GM18507 (cell line): Measurements from ENCODE around the gene DEXI.
A peak's percentile ranks its signal among the peaks of the same experiment; 100 is the strongest.

ENCODE experiments used
- DNase-seq: peaks from one replicate; pipeline ENCODE4 v3.0.0; 2011; ENCODE audit warnings: low read depth; ENCODE audit not compliant: insufficient read length; ENCODE audit errors: extremely low spot score
- FAIRE-seq: peaks from 2 replicates; lab custom pipeline; 2011; peaks lifted over from hg19 to GRCh38; lab: Jason Lieb, UNC

Gene DEXI

DNA sequence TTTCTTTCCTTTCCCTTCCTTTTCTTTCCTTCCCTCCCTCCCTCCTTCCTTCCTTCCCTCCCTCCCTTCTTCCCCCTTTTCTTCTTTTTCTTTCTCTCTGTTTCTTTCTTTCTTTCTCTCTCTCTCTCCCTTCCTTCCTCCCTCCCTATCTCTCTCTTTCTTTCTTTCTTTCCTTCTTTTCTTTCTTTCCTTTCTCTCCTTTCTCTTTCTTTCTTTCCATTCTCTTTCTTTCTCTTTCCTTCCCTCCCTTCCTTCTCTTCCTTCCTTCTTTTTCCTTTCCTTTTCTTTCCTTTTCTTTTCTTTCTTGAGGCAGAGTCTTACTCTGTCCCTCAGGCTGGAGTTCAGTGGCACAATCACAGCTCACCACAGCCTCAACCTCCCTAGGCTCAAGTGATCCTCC lies 31.0 kb downstream of the DEXI start:
- DNase-seq, result no peak
- FAIRE-seq, result peak; percentile 12

DNA sequence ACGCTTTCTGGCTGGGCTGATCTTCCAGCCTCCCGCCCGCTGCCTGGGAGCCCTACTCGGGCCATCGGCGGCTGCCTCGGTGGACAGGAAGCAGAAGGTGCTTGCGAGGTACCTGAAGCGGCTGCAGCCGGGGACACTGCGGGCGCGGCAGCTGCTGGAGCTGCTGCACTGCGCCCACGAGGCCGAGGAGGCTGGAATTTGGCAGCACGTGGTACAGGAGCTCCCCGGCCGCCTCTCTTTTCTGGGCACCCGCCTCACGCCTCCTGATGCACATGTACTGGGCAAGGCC lies 34.6 kb downstream of the DEXI start:
- DNase-seq, result no peak
- FAIRE-seq, result no peak

DNA sequence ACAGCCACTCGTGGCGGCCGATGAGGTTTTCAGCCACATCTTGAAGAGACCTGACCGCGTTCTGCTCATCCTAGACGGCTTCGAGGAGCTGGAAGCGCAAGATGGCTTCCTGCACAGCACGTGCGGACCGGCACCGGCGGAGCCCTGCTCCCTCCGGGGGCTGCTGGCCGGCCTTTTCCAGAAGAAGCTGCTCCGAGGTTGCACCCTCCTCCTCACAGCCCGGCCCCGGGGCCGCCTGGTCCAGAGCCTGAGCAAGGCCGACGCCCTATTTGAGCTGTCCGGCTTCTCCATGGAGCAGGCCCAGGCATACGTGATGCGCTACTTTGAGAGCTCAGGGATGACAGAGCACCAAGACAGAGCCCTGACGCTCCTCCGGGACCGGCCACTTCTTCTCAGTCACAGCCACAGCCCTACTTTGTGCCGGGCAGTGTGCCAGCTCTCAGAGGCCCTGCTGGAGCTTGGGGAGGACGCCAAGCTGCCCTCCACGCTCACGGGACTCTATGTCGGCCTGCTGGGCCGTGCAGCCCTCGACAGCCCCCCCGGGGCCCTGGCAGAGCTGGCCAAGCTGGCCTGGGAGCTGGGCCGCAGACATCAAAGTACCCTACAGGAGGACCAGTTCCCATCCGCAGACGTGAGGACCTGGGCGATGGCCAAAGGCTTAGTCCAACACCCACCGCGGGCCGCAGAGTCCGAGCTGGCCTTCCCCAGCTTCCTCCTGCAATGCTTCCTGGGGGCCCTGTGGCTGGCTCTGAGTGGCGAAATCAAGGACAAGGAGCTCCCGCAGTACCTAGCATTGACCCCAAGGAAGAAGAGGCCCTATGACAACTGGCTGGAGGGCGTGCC lies 35.1 kb downstream of the DEXI start:
- DNase-seq (no peak), FAIRE-seq (no peak)

DNA sequence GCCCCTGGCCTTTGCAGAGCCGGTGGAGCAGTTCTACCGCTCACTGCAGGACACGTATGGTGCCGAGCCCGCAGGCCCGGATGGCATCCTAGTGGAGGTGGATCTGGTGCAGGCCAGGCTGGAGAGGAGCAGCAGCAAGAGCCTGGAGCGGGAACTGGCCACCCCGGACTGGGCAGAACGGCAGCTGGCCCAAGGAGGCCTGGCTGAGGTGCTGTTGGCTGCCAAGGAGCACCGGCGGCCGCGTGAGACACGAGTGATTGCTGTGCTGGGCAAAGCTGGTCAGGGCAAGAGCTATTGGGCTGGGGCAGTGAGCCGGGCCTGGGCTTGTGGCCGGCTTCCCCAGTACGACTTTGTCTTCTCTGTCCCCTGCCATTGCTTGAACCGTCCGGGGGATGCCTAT lies 35.8 kb downstream of the DEXI start:
- FAIRE-seq, result no peak
- DNase-seq, result no peak

DNA sequence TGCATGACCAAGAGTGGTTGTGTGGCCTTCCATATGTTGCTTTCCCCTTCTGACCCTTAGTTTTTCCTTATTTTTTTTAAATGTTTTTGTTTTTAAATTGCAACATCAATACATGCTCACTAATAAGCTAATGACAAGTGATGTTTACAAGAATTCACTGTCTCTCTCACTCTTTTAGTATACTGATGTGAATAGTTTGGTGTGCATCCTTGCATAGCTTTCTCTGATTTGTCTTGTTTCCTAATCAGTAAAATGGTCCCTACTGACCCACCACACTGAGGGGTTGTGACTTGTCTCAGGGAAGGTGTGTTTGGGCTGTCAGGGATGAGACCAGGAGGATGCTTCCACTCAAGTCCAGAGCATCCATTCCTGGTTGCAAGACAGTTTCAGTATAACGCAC lies 39.3 kb downstream of the DEXI start:
- DNase-seq (no peak), FAIRE-seq (no peak)

DNA sequence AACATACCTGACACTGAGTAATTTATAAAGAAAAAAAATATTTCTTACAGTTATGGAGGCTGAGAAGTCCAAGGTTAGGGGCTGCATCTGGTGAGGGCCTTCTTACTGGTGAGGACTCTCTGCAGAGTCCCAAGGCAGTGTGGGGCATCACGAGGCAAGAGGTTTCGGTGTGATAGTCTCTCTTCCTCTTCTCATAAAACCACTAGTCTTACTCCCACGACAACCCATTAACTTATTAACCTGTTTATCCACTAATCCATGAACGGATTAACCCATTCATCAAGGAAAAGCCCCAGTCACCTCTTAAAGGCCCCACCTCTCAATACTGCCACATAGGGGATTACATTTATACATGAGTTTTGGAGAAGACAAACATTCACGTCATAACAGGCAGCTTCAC lies 45.1 kb downstream of the DEXI start:
- DNase-seq (no peak), FAIRE-seq (peak; percentile 88)

DNA sequence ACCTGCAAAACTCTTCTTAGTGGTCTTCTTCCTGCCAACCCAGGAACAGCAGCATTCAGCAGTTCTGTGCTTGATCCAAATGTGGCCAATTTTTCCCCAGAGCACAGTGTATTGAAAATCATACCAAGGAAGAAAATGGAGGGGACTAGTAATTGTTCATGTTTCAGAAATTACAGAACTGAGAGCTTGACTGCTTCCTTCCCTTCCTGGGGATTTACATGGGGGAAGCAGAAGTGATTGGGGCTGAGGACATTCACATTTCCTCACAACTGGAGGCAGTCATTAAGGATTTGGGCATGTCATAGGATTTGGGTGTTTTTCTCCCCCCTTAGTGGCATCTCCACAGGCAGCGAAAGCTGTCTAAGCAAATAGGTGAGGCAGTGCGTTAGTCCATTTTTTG lies 45.5 kb downstream of the DEXI start:
- FAIRE-seq, result peak; percentile 64
- no peak for DNase-seq

DNA sequence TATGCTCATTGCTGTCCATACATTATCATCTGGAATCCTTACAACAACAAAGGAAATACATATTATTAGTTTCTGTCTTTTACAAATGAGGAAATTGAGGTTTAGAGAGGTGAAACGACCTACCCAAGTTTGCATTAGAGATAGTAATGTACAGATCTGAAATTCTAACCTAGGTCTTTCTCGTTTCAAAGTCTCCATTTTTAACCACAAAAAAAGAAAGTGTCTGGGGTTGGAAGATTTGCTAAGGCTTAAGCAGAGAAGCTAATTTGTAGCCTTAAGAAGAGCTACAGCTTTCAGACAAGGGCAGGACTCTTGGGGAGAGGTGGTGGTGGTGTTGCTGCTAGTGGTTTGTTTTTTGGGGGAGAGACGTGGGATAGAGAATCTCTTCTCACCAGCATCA lies 46.1 kb downstream of the DEXI start:
- DNase-seq (no peak), FAIRE-seq (peak; percentile 75)

DNA sequence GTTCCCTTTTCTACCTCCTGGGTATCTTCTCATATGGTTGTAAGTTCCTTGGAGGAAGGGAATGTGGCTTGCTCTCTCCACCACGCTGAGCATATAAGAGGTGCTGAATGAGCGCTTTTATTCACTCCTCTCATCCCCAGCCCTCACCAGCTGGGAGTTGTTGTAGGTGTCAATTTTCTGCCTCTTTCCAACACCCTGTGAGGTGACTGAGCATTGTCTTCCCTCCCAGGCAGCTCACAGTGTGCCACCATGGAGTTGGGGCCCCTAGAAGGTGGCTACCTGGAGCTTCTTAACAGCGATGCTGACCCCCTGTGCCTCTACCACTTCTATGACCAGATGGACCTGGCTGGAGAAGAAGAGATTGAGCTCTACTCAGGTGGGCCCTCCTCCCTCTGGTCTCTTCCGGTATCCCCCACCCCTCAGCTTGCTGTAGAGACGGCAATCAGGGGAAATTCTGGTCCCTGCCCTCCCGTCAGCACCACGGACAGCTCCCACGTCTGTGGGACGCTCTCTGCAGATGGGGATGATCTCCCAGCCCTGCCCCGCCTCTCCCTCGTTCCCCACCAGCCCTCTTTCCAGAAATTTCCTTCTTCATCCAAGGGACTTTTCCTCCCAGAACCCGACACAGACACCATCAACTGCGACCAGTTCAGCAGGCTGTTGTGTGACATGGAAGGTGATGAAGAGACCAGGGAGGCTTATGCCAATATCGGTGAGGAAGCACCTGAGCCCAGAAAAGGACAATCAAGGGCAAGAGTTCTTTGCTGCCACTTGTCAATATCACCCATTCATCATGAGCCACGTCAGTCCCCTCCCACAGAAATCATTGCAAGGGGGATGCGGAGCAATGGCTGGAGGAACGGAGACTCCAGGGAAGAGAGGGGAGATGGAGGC lies 47.0 kb downstream of the DEXI start:
- FAIRE-seq (no peak), DNase-seq (no peak)

DNA sequence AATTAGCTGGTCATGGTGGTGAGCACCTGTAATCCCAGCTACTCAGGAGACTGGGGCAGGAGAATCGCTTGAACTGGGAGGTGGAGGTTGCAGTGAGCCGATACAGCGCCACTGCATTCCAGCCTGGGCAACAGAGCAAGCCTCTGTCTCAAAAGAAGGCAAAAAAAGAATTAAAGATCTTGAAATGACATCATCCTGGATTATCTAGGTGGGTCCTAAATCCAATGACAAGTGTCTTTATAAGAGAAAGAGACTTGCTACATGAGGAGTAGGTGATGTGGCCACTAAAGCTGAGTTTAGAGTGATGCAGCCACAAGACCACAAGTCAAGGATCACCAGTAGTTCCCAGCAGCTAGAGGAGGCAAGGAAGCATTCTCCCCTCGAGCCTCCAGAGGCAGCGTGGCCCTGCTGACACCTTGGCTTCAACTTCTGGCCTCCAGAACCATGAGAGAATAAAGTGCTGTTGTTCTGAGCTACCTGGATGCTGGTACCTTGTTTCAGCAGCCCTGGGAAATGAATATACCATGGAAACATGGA lies 49.4 kb downstream of the DEXI start:
- FAIRE-seq (no peak), DNase-seq (no peak)

DNA sequence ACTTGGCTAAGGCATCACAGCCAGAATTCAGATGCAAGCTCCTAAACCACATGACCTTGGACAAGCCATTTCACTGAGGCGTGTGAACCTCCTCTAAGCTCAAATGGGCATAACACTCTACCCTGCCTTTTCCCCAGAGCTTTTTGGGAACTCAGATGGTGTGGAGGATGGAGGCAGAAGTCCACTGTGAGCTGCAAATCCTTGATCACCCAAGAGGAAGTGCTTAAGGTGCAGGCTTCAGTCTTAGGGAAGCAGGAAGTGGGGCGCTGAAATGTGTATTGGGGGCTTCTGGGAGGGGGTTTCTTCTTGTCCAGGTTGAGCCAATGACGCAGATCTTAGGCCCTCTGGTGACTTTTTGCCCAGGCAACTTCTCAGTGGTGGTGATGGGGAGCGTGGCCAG lies 52.4 kb downstream of the DEXI start:
- DNase-seq, result no peak
- FAIRE-seq, result no peak

DNA sequence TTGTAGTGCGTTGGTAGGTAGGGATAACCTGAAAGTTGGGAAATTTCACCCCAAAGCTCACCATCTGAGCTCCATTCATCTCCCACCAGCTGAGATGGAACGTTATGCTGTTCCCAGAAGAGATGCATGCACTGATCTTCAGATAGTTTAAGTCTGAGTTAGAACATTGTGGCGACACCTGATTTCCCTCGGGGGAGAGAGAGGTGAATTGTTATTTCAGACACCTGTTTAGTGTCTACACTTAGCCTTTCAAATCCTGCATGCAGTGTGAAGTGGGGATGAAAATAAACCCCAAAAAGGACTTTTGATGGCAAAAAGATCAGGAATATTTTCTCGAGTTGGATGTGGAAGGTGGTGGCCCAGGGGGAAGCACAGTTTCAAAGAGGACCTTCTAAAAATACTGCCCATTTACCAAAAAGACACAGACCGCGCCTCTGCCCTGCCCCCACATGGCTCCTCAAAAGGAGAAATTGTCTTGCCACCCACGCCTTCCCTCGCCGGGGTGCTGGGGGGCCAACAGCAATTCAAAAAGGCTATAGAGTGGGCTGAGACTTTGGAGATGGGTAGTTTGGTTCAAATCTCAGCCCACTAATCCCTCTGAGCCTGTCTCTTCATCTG lies 53.8 kb downstream of the DEXI start:
- DNase-seq, result no peak
- peak; percentile 42 for FAIRE-seq

DNA sequence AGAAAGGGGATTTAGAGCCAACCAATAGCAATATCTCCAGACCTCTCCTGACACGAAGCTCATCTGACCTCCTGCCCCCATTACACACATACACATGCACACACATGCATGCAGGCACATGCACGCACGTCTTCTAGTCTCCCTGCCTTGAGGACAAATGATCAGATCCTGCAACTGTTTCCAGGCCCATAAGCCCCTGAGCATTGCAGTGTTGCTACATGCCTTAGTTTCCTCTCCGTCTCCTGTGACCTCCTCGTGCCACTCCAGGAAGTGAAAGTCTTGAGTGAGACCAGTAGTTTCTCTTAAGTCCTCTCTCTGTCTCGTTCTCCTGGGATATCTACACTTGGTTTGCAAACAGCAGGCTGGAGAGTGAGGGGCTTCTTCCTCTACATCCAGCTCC lies 57.0 kb downstream of the DEXI start:
- DNase-seq (no peak), FAIRE-seq (peak; percentile 75)

DNA sequence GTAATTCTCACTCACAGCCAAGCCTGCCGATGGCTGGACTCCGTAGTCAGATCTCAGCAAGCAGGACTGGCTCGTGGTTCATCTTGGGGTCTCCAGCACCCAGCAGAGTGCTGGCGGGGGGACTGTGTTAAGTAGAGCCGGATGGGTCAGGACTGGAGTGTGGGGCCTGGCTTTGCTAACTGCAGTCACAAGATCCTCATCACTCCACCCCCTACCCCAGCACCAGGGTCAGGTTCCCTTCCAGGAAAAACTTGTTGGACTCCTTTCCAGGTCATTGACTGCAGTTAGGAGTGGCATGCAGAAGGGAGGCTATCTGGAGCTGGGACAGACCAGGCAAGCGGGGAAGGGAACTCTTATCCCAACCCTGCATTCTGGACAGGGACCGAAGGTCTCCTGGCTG lies 59.3 kb downstream of the DEXI start:
- FAIRE-seq, result no peak

DNA sequence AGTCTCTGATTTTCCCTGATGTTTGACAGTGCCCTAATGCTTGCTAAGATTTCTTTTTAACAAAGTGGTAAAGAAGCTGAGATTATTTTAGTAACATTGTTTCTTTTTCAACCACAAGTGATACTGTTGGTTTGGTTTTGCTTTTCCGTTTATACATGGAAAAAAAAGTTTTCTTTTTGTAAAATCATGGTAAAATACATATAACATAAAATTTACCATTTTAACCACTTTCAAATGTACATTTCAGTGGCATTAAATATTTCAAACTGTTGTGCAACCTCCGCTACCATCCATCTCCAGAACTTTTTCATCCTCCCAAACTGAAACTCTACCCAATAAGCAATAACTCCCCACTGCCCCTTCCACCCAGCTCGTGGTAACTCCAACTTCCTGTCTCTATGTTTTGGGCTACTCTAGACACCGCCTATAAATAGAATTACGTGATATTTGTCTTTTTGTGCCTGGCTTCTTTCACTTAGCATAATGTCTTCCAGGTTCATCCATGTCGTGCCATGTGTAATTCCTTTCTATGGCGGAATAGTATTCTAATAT lies 60.7 kb downstream of the DEXI start:
- no peak for DNase-seq
- FAIRE-seq, result peak; percentile 71

More for the DNA sequence above, 59.3 kb downstream of the DEXI start:
- DNase-seq, result no peak

DNA sequence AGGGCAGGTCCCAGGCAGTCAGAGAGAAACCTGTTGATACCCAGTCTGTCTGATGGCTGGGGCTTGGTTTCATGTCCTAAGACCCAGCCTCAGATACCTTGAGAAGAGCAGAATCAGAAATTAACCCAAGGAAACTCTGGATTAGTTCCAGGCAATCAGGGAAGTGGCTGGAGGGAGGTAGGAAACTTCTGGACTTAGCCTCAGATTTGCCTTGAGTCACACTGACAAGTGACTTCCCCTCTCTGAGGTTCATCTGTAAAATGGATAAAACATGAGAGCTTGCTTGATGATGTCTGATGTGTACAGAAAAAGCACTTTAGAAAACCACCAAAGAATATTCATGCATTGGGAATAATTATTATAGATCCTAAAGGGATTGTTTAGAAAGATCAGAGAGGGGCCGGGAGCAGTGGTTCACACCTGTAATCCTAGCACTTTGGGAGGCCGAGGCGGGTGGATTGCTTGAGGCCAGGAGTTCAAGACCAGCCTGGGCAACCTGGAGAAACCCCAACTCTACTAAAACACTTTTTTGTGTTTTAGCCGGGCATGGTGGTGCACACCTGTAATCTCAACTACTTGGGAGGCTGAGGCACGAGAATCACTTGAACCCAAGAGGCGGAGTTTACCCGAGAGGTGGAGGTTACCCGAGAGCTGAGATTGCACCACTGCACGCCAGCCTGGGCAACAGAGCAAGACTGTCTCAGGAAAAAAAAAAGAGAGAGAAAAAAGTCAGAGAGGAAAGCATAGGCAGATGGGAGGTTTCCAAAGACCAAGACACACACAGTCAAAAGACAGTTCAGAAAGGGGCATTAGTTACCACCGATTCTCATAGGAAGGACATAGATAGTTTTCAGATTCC lies 61.4 kb downstream of the DEXI start:
- DNase-seq, result no peak
- no peak for FAIRE-seq

DNA sequence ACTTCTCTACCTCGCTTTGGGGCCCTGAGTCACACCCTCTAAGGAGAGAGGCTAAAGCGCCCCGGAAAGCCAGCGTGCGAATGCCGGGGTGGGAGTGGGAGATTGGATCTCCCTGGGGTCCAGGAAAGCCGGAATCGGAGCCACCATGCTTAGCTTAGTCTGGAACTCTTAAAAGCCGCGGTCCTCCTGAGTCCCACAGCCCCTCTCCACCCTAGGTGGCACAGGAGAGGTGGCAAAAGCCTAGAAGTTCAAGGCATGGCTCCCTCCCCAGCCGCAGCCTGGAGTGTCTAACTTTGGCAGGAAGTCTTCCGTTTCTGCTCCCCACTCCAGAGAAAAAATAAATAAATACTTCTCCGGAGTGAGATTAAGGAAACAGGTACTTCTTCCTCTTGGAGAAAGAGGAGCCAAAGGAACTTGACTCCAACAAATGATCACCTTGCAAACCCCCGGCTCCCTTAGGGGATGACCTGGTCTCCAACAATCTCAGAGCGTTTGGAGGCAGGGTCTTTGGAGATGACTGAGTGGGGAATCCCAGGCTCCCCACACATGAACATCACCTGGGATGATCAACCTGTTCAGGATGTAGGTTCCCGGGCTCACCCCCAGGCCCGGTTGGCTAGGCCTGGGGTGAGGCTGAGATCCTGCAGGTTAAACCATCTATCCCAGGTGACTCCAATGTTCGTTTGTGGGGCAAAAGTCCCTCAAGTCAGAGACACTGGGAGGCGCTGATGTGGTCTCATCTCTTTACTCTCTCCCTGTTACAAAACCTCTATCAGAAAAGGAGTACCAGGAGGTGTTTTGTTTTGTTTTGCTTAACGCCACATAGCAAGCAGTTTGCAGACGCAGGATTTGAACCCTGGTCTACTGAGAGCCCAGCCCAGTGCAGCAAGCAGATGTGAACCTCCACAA lies 62.3 kb downstream of the DEXI start:
- no peak for FAIRE-seq
- no peak for DNase-seq
